Fibroblast of skin of scalp (primary cell): ENCODE results near the gene SEPTIN10.
A peak's percentile ranks its signal among the peaks of the same experiment; 100 is the strongest.
"Not testable (repeated sequence)": the region's sequence is repeated elsewhere in the genome, so short reads cannot be mapped to it uniquely, and the experiment has no call there.

Source experiments
- DNase-seq: peaks from one replicate; pipeline ENCODE4 v3.0.0-alpha.2; 2013

SEPTIN10 gene

GRCh38 chr2:109633284-109633961, 19.7 kb upstream of the SEPTIN10 start:
- no peak for DNase-seq

GRCh38 chr2:109632158-109632789, 18.5 kb upstream of the SEPTIN10 start:
- DNase-seq = no peak

GRCh38 chr2:109631741-109632140, 18.0 kb upstream of the SEPTIN10 start:
- no peak for DNase-seq

GRCh38 chr2:109630441-109631430, 17.0 kb upstream of the SEPTIN10 start:
- no peak for DNase-seq

GRCh38 chr2:109629867-109630266, 16.1 kb upstream of the SEPTIN10 start:
- no peak for DNase-seq

GRCh38 chr2:109628321-109628720, 14.6 kb upstream of the SEPTIN10 start:
- DNase-seq = not testable (repeated sequence)

- no peak for DNase-seq
Observed at GRCh38 chr2:109624339-109624738, 10.6 kb upstream of the SEPTIN10 start.

GRCh38 chr2:109623923-109624322, 10.2 kb upstream of the SEPTIN10 start:
- no peak for DNase-seq

- DNase-seq = no peak
Observed at GRCh38 chr2:109623297-109623696, 9.5 kb upstream of the SEPTIN10 start.

GRCh38 chr2:109619032-109619615, 5.4 kb upstream of the SEPTIN10 start:
- no peak for DNase-seq

GRCh38 chr2:109616184-109616583, 2.4 kb upstream of the SEPTIN10 start:
- DNase-seq = no peak

GRCh38 chr2:109615637-109616144, 1.9 kb upstream of the SEPTIN10 start:
- no peak for DNase-seq

- DNase-seq = peak; percentile 8
Observed at GRCh38 chr2:109614715-109615636, 1.2 kb upstream of the SEPTIN10 start.

GRCh38 chr2:109613081-109613921, 465 bp downstream of the SEPTIN10 start:
- DNase-seq = peak; percentile 56

- peak; percentile 82 for DNase-seq
Observed at GRCh38 chr2:109611467-109612095, 2.2 kb downstream of the SEPTIN10 start.

GRCh38 chr2:109609352-109610024, 4.3 kb downstream of the SEPTIN10 start:
- DNase-seq = peak; percentile 70

GRCh38 chr2:109607766-109608165, 6.0 kb downstream of the SEPTIN10 start:
- DNase-seq = peak; percentile 25

- DNase-seq = no peak
Observed at GRCh38 chr2:109604597-109604996, 9.2 kb downstream of the SEPTIN10 start.

- DNase-seq = no peak
Observed at GRCh38 chr2:109602617-109603188, 11.1 kb downstream of the SEPTIN10 start.
